ENCODE data around the gene TCERG1.

Gene TCERG1

DNA sequence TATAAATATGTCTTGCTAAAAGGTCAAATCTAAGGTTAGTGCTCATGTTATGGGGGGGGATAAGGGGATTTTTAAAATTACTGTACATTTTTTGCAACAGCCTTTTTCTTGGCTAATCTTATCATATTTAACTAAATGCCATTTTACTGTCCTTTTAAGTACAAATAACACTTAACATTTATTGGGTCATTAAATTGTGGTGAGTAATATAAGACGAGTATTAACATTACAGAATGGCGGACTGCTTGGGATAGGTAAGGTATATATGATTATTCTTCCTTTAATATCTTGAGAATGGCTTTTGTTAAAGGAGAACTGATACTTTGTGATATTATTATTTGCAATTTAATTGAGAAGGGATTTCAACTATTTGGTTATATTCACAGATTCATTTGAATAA, 35.6 kb downstream of the TCERG1 start:
- in situ Hi-C loops (cut with HindIII; ENCODE audit: low sequenced_read_pairs) = loop anchor here (25.0 kb wide), 2 partner anchors 905 to 1105 kb away; no protein-coding TSS in a partner anchor
- no peak overlapping the region for H3K4me3 ChIP-seq (ENCODE audit: low read depth, low read length)
- no peak for DNase-seq (ENCODE audit: low read depth)
- TF ChIP-seq, protein P1, sequence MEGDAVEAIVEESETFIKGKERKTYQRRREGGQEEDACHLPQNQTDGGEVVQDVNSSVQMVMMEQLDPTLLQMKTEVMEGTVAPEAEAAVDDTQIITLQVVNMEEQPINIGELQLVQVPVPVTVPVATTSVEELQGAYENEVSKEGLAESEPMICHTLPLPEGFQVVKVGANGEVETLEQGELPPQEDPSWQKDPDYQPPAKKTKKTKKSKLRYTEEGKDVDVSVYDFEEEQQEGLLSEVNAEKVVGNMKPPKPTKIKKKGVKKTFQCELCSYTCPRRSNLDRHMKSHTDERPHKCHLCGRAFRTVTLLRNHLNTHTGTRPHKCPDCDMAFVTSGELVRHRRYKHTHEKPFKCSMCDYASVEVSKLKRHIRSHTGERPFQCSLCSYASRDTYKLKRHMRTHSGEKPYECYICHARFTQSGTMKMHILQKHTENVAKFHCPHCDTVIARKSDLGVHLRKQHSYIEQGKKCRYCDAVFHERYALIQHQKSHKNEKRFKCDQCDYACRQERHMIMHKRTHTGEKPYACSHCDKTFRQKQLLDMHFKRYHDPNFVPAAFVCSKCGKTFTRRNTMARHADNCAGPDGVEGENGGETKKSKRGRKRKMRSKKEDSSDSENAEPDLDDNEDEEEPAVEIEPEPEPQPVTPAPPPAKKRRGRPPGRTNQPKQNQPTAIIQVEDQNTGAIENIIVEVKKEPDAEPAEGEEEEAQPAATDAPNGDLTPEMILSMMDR (IDR thresholded peaks at IDR 0.05; ENCODE audit: low read depth, low read length, missing control alignments) = no peak

GRCh38 chr5:146484714-146485391, 37.7 kb downstream of the TCERG1 start:
- no peak for DNase-seq (ENCODE audit: low read depth)
- no peak overlapping the region for H3K4me3 ChIP-seq (ENCODE audit: low read depth, low read length)
- TF ChIP-seq, protein P1 (IDR thresholded peaks at IDR 0.05; ENCODE audit: low read depth, low read length, missing control alignments) = no peak
- in situ Hi-C loops (cut with HindIII; ENCODE audit: low sequenced_read_pairs) = loop anchor here (25.0 kb wide), 2 partner anchors 902 to 1102 kb away; no protein-coding TSS in a partner anchor

DNA sequence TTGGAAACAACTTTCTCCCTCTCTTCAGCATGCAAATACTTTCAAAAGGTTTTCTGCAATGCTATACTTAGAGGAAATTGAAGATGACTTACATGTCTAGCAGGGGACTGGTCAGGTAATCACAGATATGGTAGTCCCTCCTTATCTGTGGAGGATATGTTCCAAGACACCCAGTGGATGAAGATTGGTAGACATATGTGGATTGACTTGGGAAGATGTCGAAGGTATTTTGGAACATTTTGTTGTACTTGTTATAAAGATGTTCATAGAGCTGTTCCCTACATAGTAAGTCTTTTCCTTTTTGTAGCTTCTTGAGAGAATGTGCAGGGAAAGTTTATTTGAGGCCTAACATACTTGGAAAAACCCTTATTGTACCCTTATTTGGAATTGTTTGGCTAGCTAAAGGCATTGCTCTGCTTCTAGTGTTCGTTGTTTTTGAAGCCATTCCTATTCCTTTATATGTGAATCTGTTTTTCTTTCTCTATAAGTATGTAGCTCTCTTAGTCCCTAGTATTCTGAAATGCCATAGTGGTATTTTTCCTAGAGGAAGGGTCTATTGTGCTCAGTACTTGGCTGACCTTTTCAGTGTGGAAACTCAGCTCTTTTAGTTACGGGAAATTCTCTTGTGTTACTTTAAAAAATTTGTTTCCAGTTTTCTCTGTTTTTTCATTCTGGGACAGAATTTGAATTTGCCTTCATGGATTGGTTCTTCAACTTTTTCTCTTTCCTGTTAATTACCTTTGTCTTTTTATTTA, 43.1 kb downstream of the TCERG1 start:
- H3K4me3 ChIP-seq (ENCODE audit: low read depth, low read length) = no peak overlapping the region
- no peak for DNase-seq (ENCODE audit: low read depth)
- in situ Hi-C loops (cut with HindIII; ENCODE audit: low sequenced_read_pairs) = loop anchor here (25.0 kb wide), 2 partner anchors 897 to 1097 kb away; no protein-coding TSS in a partner anchor
- TF ChIP-seq, protein P1 (IDR thresholded peaks at IDR 0.05; ENCODE audit: low read depth, low read length, missing control alignments) = no peak

DNA sequence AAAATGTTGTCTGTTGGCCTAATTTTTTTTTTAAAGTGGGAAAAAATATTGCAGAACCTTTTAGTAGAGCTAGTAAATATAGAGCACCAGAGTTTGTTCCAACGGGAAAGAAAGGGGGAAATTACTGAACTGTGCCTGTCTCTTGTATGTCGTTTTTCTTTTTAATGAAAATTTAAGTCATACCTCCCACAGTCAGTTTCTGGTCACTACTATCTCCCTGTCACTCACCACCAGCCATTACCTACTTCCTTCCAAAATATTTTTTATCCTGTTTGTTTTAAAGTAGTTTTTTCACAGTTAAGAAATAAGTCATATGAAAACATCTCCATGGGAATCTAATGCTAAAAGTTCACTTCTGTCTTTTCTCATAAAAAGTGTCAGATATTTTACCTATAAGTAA, 47.5 kb downstream of the TCERG1 start:
- DNase-seq (ENCODE audit: low read depth) = no peak
- H3K4me3 ChIP-seq (ENCODE audit: low read depth, low read length) = no peak overlapping the region
- in situ Hi-C loops (cut with HindIII; ENCODE audit: low sequenced_read_pairs) = loop anchor here (25.0 kb wide), 2 partner anchors 893 to 1093 kb away; no protein-coding TSS in a partner anchor
- TF ChIP-seq, protein P1 (IDR thresholded peaks at IDR 0.05; ENCODE audit: low read depth, low read length, missing control alignments) = no peak

DNA sequence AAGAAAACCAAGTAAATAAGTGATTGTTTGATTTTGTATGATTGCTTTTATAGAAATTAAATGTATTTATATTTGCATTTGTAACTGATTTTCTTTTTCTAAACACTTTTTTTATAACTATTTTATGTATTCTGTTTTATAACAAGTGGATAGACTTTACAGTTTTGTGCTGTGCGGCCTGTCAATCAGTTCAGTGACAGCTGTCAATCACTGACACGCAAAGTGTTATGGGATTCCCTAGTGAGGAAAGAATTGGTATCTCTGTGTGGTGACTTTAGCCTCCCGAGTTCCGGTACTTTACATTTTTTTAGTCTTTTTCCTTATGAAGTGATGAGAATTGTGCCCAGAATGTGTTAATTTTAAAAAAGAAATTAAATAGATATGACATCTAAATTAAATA, 52.5 kb downstream of the TCERG1 start:
- TF ChIP-seq, protein P1 (IDR thresholded peaks at IDR 0.05; ENCODE audit: low read depth, low read length, missing control alignments) = no peak
- no peak for DNase-seq (ENCODE audit: low read depth)
- H3K4me3 ChIP-seq (ENCODE audit: low read depth, low read length) = no peak overlapping the region
- in situ Hi-C loops (cut with HindIII; ENCODE audit: low sequenced_read_pairs) = loop anchor here (25.0 kb wide), 2 partner anchors 888 to 1088 kb away; no protein-coding TSS in a partner anchor

GRCh38 chr5:146507428-146507827, 60.3 kb downstream of the TCERG1 start:
- DNase-seq (ENCODE audit: low read depth) = no peak
- in situ Hi-C loops (cut with HindIII; ENCODE audit: low sequenced_read_pairs) = no loop called here
- TF ChIP-seq, protein P1 (IDR thresholded peaks at IDR 0.05; ENCODE audit: low read depth, low read length, missing control alignments) = no peak
- H3K4me3 ChIP-seq (ENCODE audit: low read depth, low read length) = no peak overlapping the region

Measured in astrocyte of the cerebellum (primary cell).